NCI-H187 (cell line): ENCODE data around the gene IL36RN.

Experiments used
- DNase-seq, 2 experiments: peaks; one replicate each; lab custom pipeline; 2025; lab: John Stamatoyannopoulos, UW

Gene IL36RN

DNA sequence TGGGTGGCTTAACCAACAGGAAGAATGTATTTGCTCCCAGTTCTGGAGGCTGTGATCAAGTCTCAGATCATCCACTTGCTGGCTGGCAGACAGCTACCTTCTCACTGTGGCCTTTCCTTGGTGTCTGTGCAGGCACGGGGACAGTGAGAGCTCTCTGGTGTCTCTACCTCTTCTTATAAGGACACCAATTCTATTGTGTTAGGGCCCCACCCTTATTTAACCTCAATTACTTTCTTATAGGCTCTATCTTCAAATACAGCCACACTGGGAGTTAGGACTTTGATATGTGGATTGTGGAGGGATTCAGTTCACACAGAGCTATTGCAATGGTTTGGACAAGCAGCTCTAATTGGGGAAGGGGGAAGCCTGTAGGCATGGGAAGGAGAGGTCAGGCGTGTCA is 43.1 kb downstream of the IL36RN start:
- DNase-seq: no peak

DNA sequence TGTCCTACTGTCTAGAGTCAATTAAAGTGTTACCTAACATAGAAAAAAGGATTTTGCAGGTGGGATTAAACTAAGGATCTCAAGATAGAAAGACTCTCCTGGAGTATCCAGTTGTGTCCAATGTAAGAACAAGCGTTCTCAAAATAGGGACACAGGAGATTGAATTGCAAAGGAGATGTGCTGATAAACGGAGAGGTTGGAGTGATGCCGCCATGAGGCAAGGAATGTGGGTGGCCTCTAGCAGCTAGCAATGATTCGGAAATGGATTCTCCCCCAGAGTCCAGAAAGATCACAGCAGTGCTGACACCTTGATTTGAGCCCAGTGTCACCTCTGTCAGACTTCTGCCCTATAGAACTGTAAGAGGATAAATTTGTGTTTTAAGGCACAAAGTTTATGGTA is 44.3 kb downstream of the IL36RN start:
- no peak for DNase-seq

DNA sequence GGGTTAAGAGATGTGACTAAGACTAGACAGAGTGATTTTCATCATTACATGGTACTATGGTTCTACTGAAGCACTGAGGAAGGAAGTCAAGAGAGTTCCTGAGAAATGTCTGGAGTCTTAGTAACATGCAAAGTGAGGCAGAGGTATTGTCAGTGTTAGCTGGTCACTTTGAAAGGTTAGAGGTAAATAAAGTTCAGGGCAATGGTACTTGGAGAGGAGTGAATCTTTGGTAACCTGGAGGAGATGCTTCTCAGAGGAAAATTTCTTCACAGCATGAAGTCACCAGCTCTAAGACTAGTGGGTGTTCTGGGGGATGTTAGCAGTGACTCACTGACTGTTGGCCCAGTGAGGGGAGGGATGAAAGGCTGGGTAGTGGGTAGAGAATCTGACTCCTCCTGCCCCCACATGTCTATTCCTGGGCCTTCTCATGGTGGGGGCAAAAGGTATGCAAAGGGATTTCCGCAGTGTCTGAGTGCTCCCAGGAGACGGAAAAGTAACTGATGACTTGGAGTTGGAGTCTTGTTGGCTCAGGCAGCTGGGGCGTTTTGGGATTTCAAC is 45.1 kb downstream of the IL36RN start:
- DNase-seq: no peak

DNA sequence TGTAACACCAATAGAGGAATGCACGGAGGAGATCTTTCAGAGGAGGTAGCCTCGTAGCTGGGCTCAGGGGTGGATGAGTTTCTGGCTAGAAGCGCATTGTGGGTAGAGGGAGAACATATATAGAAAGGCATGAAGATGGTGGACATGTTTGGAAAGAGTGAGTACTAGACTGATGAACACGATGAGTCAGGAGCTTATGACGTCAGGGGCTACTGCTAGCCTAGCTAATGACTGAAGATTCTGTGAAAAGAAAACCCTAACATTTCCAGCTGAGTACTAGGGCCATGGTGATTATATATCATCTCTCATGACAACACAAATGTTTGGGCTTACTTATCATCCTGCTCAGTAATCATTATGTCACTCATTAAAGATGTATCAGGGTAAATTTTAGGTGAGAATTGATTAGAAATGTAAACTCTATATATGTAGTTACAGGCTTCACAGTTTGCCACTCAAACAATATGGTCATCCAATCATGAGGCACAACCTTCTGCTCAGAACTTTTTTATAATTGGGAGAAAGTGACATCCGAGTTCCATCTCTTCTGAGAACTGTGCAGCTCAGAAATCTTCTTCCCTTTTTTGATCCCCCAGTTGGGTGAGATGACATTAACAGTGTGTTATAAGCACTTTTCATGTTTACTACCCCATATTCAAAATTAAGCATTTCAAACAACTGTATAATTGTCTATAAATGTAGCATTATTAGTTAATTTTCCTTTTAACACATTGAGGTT is 46.2 kb downstream of the IL36RN start:
- no peak for DNase-seq

DNA sequence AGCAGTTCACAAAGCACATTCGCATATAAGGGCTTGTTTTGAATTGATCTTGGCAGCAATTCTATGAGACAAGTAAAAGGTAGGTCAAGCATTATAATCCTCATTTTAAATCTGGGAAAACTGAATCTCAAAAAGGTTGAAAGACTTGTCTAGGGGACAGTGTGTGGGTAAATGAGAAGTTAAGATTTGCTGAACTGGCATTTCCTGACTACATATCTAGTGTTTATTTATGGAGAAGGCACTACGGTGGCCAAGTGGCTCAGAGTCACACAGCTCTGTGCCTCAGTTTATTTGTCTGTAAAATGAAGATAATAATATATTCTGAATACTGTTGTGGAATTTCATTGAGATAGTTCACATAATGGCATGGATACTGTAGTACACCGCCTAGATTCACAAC is 52.1 kb downstream of the IL36RN start:
- DNase-seq: no peak

DNA sequence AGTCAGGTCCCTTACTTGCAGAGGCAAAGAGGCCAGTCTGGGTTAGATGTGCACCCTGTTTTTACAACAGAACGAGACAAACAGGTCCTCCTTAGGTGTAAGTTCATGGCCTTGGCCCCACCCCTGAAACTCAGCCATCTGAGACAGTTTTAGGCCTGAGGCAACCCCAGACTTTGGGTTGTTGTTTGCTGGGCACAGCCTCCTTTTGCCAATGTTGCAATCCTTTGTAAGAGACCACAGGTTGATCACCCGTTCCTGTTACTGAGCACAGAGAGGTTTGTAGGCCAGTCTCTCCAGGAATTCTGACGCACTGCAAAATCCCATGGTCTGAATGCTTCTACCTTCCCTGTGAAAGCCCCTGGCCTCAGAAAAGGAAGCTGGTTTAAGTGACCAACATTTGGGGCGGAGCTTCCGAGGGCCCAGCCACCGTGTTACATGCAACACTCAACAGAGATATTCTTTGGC is 52.9 kb downstream of the IL36RN start:
- no peak for DNase-seq

DNA sequence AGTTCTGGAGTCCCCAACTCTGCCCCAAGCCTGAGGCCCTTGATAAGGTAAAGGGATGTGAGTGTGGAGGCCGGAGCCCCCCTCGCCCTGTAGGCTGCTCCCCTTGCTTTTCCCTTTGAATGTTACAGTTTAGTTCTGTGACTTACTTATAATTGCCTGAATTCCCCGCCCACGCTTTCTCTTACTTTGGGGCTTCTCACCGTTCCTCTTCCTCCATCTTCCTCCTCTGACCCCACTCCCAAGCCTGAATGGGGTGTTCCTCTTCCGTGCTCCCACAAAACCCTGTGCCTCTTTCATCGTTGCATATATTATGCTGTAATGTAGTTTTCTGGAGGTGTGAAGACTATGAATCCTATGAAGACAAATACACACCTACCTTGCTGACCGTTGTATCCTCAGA is 53.4 kb downstream of the IL36RN start:
- DNase-seq: no peak

DNA sequence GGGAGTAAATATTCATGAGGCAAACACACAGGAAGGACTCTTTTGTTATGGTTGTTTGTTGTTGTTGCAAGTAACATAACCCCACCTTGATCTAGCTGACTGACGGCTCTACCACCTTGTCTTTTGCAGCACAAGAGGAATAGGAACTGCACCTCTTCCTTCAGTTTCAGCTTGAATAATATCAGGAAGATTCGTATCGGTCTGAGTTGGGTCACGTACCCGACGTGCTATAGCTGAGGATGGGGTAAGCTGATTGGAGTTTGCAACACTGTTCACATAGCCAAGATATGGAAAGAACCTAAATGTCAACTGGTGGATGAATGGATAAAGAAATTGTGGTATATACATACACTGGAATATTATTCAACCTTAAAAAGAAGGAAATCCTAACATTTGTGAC is 53.9 kb downstream of the IL36RN start:
- no peak for DNase-seq

DNA sequence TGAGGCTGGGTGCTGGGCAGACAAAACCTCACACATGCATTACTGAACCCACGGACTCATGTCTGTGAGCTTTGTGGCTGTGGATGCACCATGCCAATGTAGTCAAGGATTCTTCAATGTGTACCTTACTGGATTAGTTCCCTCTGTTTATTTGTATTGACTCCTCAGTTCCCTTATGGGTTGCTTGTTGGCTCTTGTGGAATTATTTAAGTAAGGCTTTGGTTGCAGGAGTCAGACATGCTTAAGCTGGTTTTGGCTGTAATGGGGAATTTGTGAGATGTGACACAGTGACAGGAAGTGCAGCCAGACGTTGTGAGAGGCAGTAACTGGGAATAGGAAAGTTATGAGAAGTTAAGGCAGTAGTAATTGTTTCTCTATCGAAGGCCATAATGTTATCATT is 54.8 kb downstream of the IL36RN start:
- DNase-seq: no peak
